SK-N-MC (cell line): ENCODE results near the gene CPNE6.
"Not testable (repeated sequence)": the region's sequence is repeated elsewhere in the genome, so short reads cannot be mapped to it uniquely, and the experiment has no call there.

Experiments used
- EZH2 ChIP-seq: fragments of 200-600 bp; sonication (generic); IDR thresholded peaks from one replicate; pipeline ENCODE4 v1.6.1; 2017; ENCODE audit warnings: antibody characterized with exemption
- FOXP2 ChIP-seq: optimal IDR thresholded peaks from 2 replicates; pipeline ENCODE3; 2011; ENCODE audit warnings: mild to moderate bottlenecking, moderate library complexity; ENCODE audit not compliant: insufficient read depth; ENCODE audit errors: extremely low read length, control extremely low read depth
- POLR2AphosphoS5 ChIP-seq: IDR thresholded peaks from 2 replicates; pipeline ENCODE4 v1.6.1; 2012; ENCODE audit warnings: mild to moderate bottlenecking, low read depth, low read length, borderline replicate concordance

DNA sequence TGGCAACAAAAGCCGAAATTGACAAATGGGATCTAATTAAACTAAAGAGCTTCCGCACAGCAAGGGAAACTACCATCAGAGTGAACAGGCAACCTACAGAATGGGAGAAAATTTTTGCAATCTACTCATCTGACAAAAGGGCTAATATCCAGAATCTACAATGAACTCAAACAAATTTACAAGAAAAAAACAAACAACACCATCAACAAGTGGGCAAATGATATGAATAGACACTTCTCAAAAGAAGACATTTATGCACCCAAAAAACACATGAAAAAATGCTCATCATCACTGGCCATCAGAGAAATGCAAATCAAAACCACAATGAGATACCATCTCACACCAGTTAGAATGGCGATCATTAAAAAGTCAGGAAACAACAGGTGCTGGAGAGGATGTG lies 41.7 kb upstream of the CPNE6 start:
- TF ChIP-seq POLR2AphosphoS5, EZH2, FOXP2: not testable (repeated sequence)
